GM18502 (cell line): ENCODE data around the gene CFAP74.

Experiments used
- ATAC-seq: cut with Tn5 transposase; IDR thresholded peaks from one replicate; pipeline ENCODE4 v1.9.1; 2021; ENCODE audit warnings: mild to moderate bottlenecking; ENCODE audit not compliant: unreplicated experiment, poor library complexity

CFAP74 gene

GRCh38 chr1:1906185-1907097 is 97.1 kb downstream of the CFAP74 start:
- ATAC-seq: peak; percentile 30

- no peak for ATAC-seq
Observed at GRCh38 chr1:1903224-1903623, 100.4 kb downstream of the CFAP74 start.

- no peak for ATAC-seq
Observed at GRCh38 chr1:1901641-1902294, 101.8 kb downstream of the CFAP74 start.

GRCh38 chr1:1900883-1901640 is 102.5 kb downstream of the CFAP74 start:
- no peak for ATAC-seq

- no peak for ATAC-seq
Observed at GRCh38 chr1:1899967-1900327, 103.6 kb downstream of the CFAP74 start.

GRCh38 chr1:1899266-1899966 is 104.2 kb downstream of the CFAP74 start:
- no peak for ATAC-seq

GRCh38 chr1:1898246-1898933 is 105.2 kb downstream of the CFAP74 start:
- no peak for ATAC-seq

GRCh38 chr1:1895456-1896336 is 107.9 kb downstream of the CFAP74 start:
- no peak for ATAC-seq

- ATAC-seq: no peak
Observed at GRCh38 chr1:1895060-1895418, 108.5 kb downstream of the CFAP74 start.

- ATAC-seq: no peak
Observed at GRCh38 chr1:1894354-1895059, 109.1 kb downstream of the CFAP74 start.

- ATAC-seq: no peak
Observed at GRCh38 chr1:1893997-1894353, 109.6 kb downstream of the CFAP74 start.

- no peak for ATAC-seq
Observed at GRCh38 chr1:1893291-1893985, 110.1 kb downstream of the CFAP74 start.

GRCh38 chr1:1892763-1893120 is 110.8 kb downstream of the CFAP74 start:
- no peak for ATAC-seq

GRCh38 chr1:1892079-1892762 is 111.4 kb downstream of the CFAP74 start:
- no peak for ATAC-seq

- peak; percentile 14 for ATAC-seq
Observed at GRCh38 chr1:1891349-1892078, 112.1 kb downstream of the CFAP74 start.

GRCh38 chr1:1890506-1891348 is 112.9 kb downstream of the CFAP74 start, which contains the start of gene GNB1:
Gene GNB1, minus strand, starts transcription at chr1:1891087. Its CDS starts 65,634 bp downstream, at chr1:1825453.
- ATAC-seq: peak; percentile 69
